ENCODE results near the gene SOWAHA.
"Not testable (repeated sequence)": the region's sequence is repeated elsewhere in the genome, so short reads cannot be mapped to it uniquely, and the experiment has no call there.

Gene SOWAHA

GRCh38 chr5:132828846-132829494, 15.9 kb downstream of the SOWAHA start:
- no peak for FAIRE-seq

GRCh38 chr5:132829742-132830435, 16.8 kb downstream of the SOWAHA start:
- no peak for FAIRE-seq

- FAIRE-seq = no peak
These were observed 17.5 kb downstream of the SOWAHA start, which contains the start of gene SHROOM1 for GRCh38 chr5:132830436-132831094. SHROOM1 (minus strand) TSS chr5:132830647; CDS start chr5:132826140, 4,507 bp downstream.

DNA sequence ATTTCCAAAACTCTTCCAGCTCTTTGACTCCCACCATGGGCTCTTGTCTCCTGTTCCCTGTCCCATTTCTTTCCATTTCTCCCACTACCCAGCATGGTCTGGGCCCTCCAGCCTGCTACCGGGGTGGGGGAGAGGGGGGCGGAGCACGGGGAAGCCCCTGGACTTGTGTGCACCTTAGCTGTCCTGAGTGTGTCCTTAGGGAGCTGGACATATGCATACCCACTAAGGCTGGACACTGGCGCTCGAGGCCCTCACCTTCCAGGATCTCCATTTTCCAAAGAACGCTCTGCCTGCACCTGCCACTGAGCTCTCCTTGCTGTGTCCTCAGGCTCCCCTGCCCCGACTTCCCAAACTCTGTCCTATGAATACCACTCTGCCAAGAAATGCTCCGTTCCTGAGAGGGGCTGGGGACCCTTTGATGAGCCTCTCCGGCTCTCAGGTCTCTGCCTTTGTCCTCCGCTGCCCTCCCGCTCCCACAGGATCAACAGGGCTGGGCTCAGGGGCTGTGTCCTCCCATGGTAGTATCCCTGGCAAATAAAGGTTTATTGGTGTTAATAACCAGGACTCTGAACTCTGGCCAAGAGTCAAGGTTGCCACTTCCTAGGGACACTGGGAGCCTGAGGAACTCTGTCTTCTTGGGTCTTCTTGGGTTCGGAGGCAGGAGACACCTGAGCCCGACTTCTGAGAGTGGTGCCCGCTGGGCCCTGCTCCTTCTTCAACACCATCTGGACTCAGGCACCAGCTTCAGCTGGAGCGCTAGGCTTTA, 18.2 kb downstream of the SOWAHA start:
- no peak for FAIRE-seq

- no peak for FAIRE-seq
These were observed 19.5 kb downstream of the SOWAHA start for GRCh38 chr5:132832612-132833011.

DNA sequence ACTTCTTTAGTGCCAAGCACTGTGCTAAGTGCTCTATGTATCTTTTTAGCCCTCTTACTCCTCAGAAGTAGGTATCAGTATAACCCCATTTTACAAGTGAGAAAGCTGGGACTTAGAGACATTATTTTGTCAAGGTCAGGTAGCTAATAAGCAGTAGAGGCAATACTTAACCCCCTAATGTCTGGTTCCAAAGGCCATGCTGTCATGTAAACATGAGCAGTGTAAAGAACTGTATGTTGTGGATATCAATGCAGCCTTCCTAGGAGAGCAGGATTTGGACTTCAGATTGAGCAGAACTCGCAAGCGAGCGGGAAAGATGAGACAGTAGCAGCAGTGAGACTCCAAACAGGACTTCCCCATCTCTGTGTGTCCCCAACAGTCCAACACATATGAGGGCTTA, 21.0 kb downstream of the SOWAHA start:
- FAIRE-seq = no peak

DNA sequence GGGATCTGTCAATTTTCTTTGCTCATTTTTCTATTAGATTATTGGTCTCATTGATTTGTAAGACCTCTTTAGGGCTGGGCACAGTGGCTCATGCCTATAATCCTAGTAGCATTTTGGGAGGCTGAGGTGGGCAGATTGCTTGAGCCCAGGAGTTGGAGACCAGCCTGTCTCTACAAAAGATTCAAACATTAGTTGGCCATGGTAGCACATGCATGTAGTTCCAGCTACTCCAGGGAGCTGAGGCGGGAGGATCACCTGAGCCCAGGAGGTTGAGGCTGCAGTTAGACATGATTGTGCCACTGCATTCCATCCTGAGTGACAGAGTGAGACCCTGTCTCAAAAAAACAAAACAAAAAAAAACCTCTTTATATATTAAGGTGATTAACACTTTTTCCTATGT, 23.8 kb downstream of the SOWAHA start:
- no peak for FAIRE-seq

DNA sequence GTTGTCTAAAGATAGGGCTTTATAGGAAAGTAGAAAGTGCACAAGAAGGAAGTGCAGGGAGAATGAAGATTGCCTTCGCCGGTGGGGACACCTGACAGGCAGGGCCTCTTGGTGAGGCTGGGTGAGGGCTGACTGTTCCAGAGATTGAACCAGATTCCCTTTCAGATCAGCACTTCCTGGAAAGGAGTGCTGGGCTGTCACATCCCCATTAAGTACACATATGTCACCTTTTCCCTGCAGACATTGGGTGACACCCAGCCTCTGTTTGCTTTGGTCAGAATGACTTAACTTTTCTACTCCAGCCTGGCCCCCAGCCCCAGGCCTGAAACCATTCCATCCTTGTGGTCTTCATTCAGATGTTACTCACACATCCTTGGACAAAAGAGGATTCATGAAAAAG, 24.8 kb downstream of the SOWAHA start:
- no peak for FAIRE-seq

- no peak for FAIRE-seq
These were observed 25.6 kb downstream of the SOWAHA start for GRCh38 chr5:132838516-132839282.

DNA sequence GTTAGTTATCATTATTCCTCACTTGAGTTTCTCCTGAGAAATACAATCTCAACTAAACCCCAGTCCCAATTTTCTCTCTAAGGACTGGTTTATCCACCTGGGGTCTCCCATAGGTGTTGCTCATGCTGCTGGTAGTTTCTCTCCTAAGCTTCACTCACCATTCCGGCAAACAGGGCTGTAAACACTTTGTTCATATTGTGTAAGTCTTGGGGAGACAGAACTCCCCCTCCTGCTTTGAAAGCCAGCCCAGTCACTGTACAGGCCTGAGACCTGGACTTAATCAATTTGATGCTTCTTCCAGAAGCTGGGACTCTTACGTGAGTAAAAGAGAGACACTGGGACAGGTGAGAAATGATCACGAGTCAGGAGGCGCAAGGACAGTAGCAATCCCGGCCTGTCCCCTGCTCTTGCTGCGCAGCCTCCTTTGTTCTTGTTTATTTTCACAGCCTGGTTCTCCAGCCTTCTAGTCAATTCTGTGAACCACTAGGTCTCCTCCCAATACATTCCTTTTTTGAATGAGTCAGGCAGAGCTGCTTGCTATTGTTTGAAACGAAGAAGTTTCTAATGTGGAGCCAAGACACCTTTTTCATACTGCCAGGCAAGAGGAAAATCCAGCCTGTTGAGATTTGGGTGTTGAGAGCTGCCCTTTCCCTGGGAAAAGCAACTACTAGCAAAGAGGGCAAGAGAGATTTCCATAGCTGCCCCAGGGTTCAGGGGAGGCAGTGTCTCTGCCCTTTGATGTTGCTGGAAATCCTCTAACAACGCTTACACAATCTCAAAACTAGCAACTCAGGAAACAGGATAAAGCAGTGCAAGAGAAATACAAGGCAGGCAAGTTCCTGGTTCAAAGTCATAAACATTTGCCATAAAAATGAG, 26.6 kb downstream of the SOWAHA start:
- FAIRE-seq = no peak

- FAIRE-seq = no peak
These were observed 27.2 kb downstream of the SOWAHA start for GRCh38 chr5:132840313-132840712.

DNA sequence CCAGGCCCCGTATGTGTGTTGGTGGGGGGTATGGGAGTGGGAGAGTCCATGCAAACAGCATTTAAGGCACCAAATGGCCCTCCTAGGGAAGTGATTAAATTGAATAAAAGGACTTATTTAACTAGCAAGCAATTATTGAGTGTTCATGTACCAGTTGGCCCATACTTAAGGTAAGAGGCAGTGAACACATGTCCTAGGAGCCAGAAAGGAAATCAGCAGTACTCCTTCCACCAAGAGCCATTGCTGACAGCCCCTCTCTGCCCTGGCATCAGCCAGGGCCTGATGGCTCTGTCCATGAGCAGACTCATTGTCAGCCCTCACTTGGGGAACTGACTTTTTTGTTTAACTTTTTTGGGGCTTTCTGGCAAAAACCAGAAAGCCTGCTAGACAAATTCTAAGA, 27.8 kb downstream of the SOWAHA start:
- FAIRE-seq = no peak

- FAIRE-seq = no peak
These were observed 28.2 kb downstream of the SOWAHA start for GRCh38 chr5:132841305-132841704.

DNA sequence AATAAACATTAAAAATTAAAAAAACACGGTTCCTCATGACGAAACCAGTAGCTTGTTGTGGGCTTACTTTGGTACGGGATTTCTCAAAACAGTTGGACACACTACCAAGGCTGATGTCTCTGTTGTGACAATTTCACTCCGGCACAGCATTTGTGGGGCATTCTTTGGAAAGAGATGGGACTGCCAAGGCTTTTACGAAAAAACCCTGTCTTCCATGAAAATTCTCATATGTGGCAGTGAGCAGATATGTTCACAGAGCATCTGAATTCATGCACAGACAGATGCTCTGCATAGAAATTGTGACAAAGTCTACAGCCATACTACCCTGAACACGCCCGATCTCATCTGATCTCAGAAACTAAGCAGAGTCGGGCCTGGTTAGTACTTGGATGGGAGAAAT, 35.2 kb downstream of the SOWAHA start:
- FAIRE-seq = no peak

DNA sequence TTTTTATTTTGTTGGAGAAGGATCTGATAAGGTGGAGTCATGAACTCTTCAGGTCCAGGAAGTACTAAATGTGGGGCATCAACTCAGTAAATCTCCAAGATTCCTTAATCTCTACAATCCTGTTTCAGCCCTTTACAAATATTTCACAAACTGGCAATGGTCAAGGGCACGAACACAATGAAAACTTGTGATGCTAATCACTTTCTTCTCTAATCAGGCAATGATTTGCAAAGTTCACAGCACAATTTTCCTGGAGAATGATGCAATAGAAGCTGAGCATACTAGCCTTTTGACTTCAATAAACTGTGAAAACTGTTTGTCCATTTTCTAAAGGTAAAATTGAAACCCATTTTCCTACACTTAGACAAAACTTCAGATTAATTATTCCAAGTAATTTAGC, 36.2 kb downstream of the SOWAHA start:
- FAIRE-seq = no peak

DNA sequence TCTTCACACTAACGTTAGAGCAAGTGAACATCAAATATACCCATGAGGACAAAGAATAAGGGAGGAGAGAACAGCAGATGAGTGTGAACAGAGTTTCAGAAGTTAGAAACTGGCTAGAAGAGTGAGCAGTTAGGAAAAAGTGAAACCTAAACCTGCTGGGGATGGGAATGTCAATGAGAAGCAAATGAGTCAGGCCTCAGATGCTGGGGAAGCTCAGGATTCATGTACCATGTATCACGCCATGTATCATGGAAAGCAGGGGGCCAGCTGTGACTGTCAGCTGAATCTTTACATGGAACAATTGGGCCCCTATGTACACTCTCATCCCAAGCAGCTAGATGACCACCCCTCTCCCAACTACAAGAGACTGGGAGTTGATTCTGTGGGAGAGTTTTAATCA, 37.0 kb downstream of the SOWAHA start:
- FAIRE-seq = no peak

- FAIRE-seq = no peak
These were observed 40.2 kb downstream of the SOWAHA start for GRCh38 chr5:132853323-132853722.

DNA sequence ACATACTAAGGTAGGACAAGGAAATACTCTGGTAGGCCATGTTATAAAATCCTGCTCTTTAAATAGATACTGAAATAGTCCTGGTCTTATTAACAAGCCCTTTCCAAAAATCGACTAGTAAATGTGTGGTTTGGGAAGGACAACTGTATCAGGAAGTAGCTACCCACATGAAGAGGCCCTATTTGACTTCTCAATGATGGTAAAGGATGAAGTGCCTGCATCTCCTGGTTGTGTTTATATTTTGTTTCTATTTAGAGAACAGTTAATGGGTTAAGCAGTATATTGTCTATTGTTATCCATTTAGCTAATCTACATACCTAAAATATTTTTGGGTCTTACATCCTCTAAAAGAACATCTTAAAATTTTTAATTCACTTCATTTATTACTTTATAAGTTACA, 40.7 kb downstream of the SOWAHA start:
- FAIRE-seq = no peak

- no peak for FAIRE-seq
These were observed 41.2 kb downstream of the SOWAHA start for GRCh38 chr5:132854301-132854700.

- not testable (repeated sequence) for FAIRE-seq
These were observed 41.9 kb downstream of the SOWAHA start for GRCh38 chr5:132854992-132855391.

DNA sequence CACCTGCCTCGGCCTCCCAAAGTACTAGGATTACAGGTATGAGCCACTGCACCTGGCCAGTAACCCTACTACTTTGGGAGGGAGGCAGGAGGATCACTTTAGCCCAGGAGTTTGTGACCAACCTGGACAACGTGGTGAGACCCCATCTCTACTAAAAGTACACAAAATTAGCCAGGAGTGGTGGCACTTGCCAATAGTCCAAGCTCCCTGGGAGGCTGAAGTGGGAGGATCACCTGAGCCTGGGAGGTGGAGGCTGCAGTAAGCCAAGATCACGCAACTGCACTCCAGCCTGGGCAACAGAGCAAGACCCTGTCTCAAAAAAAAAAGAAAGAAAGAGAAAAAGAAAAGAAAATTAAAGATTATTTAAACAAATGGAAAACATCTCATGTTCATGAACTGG, 42.9 kb downstream of the SOWAHA start:
- FAIRE-seq = no peak

Data from G401.6 (cell line).